ENCODE data around the gene FAM13C. TPM values are rescaled to one million over a fixed set of nuclear protein-coding genes. Genes with fewer than 3 reads are reported as not detected.

Gene FAM13C
- total RNA-seq, 1 experiment from 2014 or later, result 4.1 TPM

DNA sequence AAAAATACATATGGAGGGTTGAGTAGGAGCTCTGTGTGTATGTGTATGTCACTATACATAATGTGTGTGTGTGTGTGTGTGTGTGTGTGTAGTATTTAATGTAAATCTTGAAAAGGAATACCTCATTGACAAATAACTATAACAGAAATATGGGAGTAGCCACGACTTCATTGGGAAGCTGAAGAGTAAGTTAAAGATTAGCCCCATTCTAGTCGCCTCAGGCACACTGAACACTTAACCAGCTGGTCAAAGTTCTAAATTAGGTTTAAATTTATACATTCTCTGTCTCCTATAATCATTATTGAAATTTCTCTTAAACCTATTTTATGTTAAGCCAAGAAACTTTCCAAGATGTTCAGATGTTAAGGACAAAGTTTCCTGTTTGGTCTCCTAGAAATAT lies 45.3 kb downstream of the FAM13C start:
- DNase-seq (ENCODE audit: low read depth), result no peak

GRCh38 chr10:59315465-59315864 lies 46.9 kb downstream of the FAM13C start:
- DNase-seq (ENCODE audit: low read depth), result no peak

DNA sequence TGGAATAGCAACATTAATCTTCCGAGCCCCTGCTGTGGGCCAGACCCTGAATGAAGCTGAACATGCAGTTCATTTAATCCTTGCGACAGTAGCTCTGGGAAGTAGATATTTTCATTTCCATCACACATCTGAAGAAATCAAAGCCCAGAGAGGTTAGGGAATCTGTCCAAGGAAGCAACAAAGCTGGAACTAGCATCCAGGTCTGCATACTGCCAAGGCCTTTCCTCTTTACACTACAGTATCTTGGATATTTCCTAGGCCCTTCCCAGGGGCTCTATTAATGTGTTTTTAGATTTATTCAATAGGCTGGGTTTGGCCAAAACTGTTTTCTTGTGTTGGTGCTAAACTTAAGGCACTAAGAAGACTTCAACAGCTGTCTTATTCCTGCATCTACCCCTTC lies 48.1 kb downstream of the FAM13C start:
- no peak for DNase-seq (ENCODE audit: low read depth)

GRCh38 chr10:59312247-59312646 lies 50.1 kb downstream of the FAM13C start:
- DNase-seq (ENCODE audit: low read depth), result no peak

- no peak for DNase-seq (ENCODE audit: low read depth)
These were observed 51.3 kb downstream of the FAM13C start for GRCh38 chr10:59311025-59311424.

DNA sequence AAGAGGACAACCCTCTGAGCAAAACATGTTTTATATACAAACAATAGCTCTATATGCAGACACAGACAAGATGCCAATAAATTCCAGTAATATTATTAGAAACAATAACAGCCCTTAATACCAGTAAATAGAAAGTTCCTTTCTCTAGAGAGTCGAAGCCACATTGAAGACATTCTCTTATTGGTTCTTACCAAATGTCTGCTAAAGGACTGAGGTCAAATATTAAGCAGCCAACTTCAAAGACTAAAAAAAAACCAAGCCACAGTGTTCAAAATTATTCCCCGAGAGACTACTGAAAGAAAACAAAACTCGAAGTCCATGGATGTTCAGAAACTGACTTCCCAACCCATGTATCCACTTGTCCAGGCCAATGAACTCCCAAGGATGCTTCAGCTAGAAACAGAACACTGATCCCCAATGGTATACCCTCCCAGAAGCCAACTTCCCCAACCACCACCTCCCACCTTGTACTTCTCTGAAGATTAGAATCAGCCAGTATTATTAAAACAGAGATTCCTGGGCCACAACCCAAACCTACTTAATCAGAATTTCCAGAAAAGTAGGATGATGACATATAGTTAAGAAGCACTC lies 51.9 kb downstream of the FAM13C start:
- DNase-seq (ENCODE audit: low read depth), result no peak

DNA sequence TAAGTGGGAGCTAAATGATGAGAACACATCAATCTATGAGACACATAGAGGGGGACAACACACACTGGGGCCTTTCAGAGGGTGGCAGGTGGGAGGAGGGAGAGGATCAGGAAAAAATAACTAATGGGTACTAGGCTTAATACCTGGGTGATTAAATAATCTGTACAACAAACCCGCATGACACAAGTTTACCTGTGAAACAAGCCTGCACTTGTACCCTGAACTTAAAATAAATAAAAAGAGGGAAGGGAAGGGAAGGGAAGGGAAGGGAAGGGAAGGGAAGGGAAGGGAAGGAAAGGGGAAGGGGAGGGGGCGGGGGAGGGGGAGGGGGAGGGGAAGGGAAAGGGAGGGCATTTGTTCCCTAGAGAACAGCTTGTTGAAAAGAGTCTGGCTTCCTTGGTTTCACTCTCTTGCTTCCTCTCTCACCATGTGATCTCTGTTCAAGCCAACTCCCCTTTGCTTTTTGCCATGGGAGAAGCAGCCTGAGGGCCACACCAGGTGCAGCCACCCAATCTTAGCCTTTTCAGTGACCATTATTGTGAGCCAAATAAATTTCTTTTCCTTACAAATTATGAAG lies 57.7 kb downstream of the FAM13C start:
- no peak for DNase-seq (ENCODE audit: low read depth)

DNA sequence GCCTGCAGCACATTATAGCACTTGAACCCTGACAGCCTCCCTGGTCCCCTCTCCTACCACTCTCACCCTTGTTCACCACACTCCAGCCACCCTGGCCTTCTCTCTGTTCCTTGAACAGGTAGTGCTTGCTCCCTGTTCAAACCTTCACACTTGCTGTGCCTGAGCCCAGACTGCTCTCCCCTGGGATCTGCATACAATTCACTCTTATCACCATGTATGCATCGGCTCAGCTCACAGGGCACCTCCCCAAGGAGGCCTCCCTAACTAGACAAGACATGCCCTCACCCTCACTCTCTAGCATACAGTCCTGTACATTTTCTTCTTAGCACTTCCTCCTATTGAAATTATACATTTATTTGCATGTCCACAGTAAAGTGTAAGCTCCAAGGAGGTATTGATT lies 59.3 kb downstream of the FAM13C start:
- DNase-seq (ENCODE audit: low read depth), result no peak

- no peak for DNase-seq (ENCODE audit: low read depth)
These were observed 60.0 kb downstream of the FAM13C start for GRCh38 chr10:59302381-59302780.

GRCh38 chr10:59301067-59301754 lies 61.1 kb downstream of the FAM13C start:
- no peak for DNase-seq (ENCODE audit: low read depth)

DNA sequence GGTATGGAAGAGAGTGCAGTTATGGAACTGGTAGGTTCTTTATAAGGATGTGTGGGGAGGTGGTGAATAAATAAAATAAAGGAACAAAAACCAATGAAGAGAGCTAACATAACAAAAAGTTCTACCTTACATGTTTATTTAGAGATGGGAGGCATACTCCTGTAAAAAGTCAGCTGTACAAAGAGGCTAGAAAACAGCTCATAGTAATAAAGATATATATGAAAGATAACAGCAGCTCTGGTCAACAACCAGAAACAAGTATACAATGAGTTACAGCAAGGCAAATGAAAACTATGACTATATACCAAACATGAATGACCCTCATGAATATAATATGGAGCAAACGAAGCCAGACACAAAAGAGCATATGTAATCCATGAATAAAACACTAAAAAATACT lies 62.0 kb downstream of the FAM13C start:
- no peak for DNase-seq (ENCODE audit: low read depth)

DNA sequence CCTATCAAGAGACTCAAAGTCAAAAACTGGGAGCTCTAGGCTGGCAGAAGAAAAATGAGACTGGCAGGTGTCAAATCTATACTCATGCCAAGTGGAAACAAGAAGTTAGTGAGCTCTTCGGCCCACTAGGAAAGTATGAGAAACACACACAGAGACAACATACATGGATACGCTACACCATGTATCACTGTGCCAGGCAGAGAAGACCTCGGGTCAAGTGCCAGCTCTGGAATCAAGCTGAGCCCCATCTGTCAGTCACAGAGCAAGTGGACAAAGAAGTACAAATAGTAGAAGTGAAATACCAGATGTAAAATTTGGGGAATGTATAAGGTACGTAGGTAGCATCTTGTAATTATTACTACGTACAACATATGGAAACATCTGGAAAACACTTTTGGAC lies 62.4 kb downstream of the FAM13C start:
- no peak for DNase-seq (ENCODE audit: low read depth)

- peak; percentile 3 for DNase-seq (ENCODE audit: low read depth)
These were observed 71.9 kb downstream of the FAM13C start for GRCh38 chr10:59290448-59290847.

DNA sequence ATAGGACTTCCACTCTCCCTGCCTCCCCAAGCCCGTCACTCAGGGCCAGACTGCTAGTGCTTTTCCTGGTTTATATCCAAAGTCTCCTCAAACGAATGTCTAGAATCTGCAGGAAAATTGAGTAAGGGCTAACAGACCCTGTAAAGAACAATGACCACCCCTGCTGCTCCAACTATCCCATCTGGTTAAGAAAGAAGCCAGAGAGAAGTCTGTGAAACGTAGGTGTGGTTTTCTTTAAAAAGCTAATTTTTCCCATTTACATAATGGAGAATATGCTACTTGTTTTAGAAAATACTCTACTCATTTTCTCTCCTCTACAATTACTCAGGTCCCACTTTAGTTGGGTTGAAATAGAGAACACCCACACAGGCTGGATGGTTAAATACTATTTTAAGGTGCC lies 72.5 kb downstream of the FAM13C start:
- DNase-seq (ENCODE audit: low read depth), result no peak

DNA sequence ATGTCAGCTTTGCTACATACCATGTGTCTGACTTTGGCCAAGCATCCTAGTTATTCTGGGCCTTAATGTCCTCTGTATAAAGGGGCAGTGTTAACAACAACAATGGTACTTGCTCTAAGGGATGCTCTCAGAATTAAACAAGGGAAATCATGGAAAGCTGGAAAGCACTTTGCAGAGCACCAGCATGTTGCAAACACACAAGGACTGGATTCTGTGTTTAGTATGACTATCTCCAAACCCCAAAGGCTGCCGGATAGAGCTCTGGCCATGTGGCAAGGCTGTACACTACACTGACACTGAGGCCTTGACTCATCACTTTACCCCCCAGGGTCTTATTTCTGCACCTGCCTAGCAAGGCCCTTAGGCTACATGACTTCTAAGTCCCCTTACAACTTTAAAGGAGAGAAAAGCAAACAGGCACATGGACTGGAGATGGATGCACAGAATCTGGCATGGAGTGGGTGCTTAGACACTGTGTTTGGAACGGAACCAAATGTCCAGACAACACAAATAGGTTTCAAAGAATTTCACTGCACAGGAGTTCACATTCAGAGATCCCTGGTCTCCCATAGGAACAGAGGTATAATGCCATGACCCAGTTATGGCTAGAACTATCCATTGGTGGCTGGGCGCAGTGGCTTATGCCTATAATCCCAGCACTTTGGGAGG lies 74.6 kb downstream of the FAM13C start:
- DNase-seq (ENCODE audit: low read depth), result peak; percentile 65

DNA sequence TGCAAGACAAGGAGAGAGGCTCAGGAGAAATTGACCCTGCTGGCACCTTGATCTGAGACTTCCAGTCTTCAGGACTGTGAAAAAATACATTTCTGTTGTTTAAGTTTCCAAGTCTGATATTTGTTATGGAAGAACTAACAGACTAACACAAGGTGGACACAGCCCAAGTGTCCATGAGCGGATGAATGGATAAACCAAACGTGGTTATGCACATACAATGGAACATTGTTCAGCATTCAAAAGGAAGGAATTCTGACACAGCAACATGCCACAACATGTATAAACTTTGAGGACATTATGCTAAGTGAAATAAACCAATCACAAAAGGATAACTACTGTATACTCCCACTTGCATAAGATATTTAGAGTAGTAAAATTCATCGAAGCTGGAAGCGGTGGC lies 76.5 kb downstream of the FAM13C start:
- DNase-seq (ENCODE audit: low read depth), result no peak

GRCh38 chr10:59285073-59285472 lies 77.3 kb downstream of the FAM13C start:
- DNase-seq (ENCODE audit: low read depth), result no peak

DNA sequence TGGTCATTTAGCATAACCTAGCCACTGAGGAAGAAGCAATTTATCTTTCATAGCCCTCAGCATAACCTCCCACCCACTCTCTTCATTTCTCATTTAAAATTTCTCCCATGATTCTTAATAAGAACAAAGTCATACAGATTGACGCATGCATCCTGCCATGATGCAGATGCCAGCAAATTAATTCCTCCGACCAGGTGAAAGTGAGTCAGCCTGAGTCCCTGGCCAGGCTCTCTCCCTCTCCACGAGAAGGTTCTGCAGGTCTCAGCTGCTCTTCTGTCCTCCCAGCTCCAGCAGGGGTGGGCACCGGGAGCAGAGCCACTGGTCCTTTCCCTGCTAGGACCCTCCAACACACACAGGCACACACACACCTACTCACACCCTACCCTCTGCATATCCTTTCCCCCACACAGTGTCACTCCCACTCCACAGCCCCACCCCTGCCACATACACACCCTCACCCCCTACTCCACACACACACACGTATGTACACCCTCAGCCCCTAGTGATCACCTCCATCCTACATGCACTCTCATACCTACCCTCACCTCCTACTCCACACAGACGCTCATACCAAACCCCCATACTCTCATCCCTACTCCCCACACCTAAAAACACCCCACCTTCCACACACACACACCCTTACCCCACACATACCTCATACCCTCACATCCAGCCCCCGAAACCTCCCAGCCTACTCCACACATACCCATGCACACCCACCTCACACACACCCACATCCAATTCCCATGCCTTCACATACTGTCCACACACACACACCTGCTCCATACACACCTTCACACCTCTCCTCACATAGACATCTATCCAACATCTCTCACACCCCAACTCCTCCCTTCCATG lies 78.0 kb downstream of the FAM13C start:
- no peak for DNase-seq (ENCODE audit: low read depth)

DNA sequence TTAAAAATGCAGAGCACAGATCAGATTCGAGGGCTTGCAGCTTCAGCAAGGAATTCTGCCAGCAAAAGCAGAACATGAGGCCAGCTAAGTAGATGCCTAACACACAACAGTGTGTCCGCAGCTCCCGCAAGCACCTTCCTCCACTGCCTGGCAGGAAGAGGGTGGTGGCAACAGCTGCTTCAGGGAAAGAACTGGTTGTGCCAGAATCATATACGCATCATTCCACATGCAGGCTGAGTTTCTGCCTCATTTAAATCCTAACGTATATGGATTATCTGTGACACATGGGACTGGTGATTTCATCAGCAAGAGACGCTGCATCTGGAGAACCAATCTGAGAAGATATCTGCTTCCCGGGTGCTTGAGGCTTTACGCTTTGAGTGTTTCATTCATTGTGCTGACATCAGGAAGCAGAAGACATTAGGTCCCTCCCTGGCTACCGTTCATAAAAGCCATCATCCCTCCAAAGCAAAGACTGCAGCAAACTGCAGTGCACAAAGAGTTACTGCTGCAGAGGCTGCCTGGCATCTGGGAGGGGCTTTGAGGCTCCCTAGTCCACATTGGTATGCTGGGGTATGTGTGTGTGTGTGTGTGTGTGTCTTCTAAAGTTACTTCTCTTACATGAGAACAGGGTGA lies 78.8 kb downstream of the FAM13C start:
- DNase-seq (ENCODE audit: low read depth), result no peak

DNA sequence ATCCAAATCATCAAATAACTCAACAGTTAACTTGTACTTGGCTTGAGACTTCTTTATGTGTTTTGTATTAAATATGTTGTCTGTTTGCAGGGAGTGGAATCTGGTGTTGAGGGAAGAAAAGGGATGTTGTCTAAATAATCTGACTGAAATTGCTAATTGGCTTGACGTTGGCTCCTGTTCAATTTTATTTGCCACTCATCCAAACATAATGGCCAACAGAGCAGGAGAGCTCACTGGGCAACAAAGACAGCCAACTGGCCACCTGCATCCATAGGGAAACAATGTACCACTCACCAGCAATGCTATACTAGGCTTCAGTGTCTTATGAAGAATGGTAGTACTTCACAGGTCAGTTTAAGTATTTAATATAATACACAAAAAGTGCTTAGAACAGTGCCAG lies 80.5 kb downstream of the FAM13C start:
- no peak for DNase-seq (ENCODE audit: low read depth)

GRCh38 chr10:59279991-59280505 lies 82.3 kb downstream of the FAM13C start:
- DNase-seq (ENCODE audit: low read depth), result no peak

Measured in RPMI7951 (cell line).